ENCODE measurements around the gene ZNF148. TPM values are rescaled to one million over a fixed set of nuclear protein-coding genes. Genes with fewer than 3 reads are reported as not detected.
A peak's percentile ranks its signal among the peaks of the same experiment; 100 is the strongest.

Gene ZNF148, protein sequence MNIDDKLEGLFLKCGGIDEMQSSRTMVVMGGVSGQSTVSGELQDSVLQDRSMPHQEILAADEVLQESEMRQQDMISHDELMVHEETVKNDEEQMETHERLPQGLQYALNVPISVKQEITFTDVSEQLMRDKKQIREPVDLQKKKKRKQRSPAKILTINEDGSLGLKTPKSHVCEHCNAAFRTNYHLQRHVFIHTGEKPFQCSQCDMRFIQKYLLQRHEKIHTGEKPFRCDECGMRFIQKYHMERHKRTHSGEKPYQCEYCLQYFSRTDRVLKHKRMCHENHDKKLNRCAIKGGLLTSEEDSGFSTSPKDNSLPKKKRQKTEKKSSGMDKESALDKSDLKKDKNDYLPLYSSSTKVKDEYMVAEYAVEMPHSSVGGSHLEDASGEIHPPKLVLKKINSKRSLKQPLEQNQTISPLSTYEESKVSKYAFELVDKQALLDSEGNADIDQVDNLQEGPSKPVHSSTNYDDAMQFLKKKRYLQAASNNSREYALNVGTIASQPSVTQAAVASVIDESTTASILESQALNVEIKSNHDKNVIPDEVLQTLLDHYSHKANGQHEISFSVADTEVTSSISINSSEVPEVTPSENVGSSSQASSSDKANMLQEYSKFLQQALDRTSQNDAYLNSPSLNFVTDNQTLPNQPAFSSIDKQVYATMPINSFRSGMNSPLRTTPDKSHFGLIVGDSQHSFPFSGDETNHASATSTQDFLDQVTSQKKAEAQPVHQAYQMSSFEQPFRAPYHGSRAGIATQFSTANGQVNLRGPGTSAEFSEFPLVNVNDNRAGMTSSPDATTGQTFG
- total RNA-seq = 38.1 and 38.3 TPM in 2 replicates
- long read RNA-seq, full-length matches to known transcripts = 39 of 52 reads
- long read RNA-seq, partial matches to known transcripts = 6 of 52 reads
- long read RNA-seq, other reads (novel, unspliced or antisense) = 7 of 52 reads

DNA sequence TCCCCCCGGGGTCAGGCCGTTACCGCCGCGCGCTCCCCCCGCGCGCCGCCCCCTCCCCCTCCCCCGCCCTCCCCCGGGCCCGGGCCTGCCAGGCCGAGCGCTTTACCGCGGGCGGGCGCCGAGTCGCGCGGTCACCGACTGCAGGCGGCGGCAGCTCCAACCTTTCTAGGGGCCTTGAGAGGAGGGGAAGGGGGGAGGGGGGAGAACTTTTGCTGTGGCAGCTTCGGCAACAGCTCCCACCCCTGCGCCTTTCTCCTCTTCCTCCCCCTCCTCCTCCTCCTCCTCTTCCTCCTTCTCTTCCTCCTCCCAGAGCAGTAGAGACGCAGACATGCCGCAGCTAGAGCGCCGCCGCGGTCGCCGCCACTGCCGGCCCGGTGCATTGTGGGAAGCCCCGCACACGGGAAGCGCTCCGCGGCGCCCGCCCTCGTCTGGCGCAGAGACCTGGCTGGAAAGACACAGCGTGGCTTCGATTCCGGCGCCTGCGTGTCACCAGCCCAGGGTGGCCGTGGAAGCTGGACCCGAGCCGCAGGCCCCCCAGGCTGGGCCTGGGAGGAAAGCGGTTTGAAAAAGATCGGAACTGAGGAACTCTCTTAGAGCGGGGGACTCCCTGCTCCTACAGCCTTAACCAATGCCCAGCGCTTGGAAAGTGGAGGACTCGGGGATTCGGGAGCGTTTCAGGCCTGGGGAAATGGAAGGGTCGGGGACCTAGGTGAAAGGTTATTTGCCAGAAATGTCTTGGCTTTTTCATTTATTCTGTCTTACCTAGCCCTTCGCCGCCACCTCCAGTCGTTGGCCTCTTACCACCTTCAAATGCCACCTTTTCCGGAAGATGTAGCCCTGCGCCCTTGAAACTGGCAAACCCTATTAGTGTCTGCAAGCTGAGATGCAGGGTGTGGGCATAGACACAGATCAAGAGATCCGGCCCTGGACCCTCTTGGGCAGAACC lies at the start of gene ZNF148:
ZNF148 (minus strand) TSS at position 330 of the 946 bp plus-strand sequence. CDS start 61,685 bp downstream, outside the sequence.
- H3K36me3 Mint-ChIP-seq (ENCODE audit: low read depth) = peaks cover 4% of the 10 kb centered on the region
- peak within 1 kb of the TSS; percentile 95 for H3K4me3 Mint-ChIP-seq
- H3K27ac Mint-ChIP-seq (ENCODE audit: unreplicated experiment) = peak within 1 kb of the TSS; percentile 94
- peak; percentile 87 for DNase-seq (ENCODE audit: low read depth, low spot score)
- peaks cover 34% of the 10 kb centered on the region for H3K4me1 Mint-ChIP-seq
- peaks cover under 1% of the 10 kb centered on the region for H3K9me3 Mint-ChIP-seq
- H3K27me3 Mint-ChIP-seq (ENCODE audit: low read depth) = peaks cover 4% of the 10 kb centered on the region
- TF ChIP-seq, protein P1, sequence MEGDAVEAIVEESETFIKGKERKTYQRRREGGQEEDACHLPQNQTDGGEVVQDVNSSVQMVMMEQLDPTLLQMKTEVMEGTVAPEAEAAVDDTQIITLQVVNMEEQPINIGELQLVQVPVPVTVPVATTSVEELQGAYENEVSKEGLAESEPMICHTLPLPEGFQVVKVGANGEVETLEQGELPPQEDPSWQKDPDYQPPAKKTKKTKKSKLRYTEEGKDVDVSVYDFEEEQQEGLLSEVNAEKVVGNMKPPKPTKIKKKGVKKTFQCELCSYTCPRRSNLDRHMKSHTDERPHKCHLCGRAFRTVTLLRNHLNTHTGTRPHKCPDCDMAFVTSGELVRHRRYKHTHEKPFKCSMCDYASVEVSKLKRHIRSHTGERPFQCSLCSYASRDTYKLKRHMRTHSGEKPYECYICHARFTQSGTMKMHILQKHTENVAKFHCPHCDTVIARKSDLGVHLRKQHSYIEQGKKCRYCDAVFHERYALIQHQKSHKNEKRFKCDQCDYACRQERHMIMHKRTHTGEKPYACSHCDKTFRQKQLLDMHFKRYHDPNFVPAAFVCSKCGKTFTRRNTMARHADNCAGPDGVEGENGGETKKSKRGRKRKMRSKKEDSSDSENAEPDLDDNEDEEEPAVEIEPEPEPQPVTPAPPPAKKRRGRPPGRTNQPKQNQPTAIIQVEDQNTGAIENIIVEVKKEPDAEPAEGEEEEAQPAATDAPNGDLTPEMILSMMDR (conservative IDR thresholded peaks at IDR 0.05) = no peak

DNA sequence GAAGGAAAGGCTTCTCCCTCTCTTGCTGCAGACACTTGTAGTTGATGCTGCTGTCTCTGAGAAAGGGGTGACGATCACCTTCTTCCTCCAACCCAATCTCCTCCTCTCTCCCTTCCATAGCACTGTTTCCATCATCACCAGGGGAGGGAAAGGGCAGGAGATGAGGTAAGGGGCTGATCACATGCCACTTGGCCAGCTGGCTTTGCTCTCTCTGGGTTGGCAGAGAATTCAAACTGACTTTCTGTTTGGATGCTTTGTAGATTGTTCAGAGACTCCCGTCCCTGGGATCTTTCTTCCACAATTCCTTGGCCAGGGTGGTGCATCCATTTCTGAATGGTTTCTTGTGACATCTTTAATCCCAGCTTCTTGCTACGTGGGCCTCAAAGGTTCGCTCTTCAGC lies 43.2 kb upstream of the ZNF148 start:
- Mint-ChIP-seq H3K36me3 (ENCODE audit: low read depth) (peaks cover 4% of the 10 kb centered on the region), H3K9me3 (peaks cover 4% of the 10 kb centered on the region), H3K27ac (ENCODE audit: unreplicated experiment) (peak overlapping the region; percentile 50), H3K27me3 (ENCODE audit: low read depth) (peaks cover 2% of the 10 kb centered on the region), H3K4me1 (no peaks in the 10 kb centered on the region), H3K4me3 (no peak overlapping the region)
- no peak for DNase-seq (ENCODE audit: low read depth, low spot score)
- TF ChIP-seq, protein P1 (conservative IDR thresholded peaks at IDR 0.05) = no peak

DNA sequence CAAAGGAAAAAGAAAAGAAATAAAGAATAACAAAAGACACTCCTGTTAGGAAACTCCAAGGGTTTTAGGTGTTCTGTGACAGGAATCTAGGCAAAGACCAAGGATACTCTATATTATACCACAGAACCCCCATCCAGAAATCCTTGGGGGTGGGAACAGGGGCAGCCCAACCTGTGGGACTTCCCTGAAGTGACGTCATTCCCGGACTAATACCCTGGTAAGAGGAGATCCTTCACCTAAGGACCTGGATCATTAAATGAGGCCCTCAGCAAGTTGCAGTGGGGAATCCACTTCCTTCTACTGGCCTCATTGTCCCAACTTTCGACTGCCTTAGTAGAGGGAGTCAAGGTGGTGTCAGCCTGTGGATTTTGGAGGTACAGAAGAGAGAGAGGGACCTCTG lies 41.1 kb upstream of the ZNF148 start:
- no peaks in the 10 kb centered on the region for H3K4me1 Mint-ChIP-seq
- H3K4me3 Mint-ChIP-seq = no peak overlapping the region
- no peak overlapping the region for H3K27ac Mint-ChIP-seq (ENCODE audit: unreplicated experiment)
- DNase-seq (ENCODE audit: low read depth, low spot score) = no peak
- TF ChIP-seq, protein P1 (conservative IDR thresholded peaks at IDR 0.05) = no peak
- H3K9me3 Mint-ChIP-seq = peaks cover 4% of the 10 kb centered on the region
- peaks cover 10% of the 10 kb centered on the region for H3K27me3 Mint-ChIP-seq (ENCODE audit: low read depth)
- peaks cover 4% of the 10 kb centered on the region for H3K36me3 Mint-ChIP-seq (ENCODE audit: low read depth)

DNA sequence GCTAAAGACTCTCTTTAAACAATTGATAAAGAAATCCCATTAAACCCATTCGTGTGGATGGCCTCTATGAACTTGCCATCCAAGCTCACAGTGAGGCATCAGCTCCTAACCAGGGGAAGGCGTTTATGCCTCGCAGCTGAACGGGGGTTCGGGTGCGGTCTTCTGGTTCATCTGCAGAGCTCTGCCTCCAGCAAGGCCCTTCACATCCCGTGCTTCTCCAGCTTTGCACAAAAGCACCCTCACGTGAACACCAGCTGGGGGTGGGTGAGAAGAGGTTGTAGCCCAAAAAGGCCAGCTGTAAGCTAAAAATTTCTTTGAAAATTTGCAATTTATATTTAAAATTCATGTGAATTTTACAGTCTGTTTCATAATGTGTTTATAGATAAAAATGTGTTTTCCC lies 39.5 kb upstream of the ZNF148 start:
- Mint-ChIP-seq H3K4me3 (no peak overlapping the region), H3K27me3 (ENCODE audit: low read depth) (peaks cover 14% of the 10 kb centered on the region), H3K27ac (ENCODE audit: unreplicated experiment) (no peak overlapping the region), H3K4me1 (no peaks in the 10 kb centered on the region), H3K9me3 (peaks cover 2% of the 10 kb centered on the region), H3K36me3 (ENCODE audit: low read depth) (peaks cover 2% of the 10 kb centered on the region)
- TF ChIP-seq, protein P1 (conservative IDR thresholded peaks at IDR 0.05) = no peak
- no peak for DNase-seq (ENCODE audit: low read depth, low spot score)

DNA sequence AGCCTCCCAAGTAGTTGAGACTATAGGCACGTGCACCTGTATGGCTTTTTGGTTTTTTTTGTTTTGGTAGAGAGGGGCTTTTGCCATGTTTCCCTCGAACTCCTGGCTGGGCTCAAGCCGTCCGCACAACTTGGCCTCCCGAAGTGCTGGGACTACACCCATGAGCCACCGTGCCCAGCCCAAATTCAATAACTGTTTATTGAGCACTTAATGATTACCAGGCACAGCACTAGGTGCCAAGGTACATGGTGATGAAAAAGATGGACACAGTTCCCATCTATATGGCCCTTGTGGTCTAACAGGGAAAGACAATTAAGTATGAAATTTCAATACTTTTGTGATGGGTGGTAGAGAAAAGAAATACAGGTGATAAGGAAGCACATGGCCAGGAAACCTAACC lies 35.8 kb upstream of the ZNF148 start:
- Mint-ChIP-seq H3K4me1 (no peaks in the 10 kb centered on the region), H3K4me3 (no peak overlapping the region), H3K27me3 (ENCODE audit: low read depth) (peaks cover 16% of the 10 kb centered on the region), H3K9me3 (peaks cover 3% of the 10 kb centered on the region), H3K36me3 (ENCODE audit: low read depth) (no peaks in the 10 kb centered on the region), H3K27ac (ENCODE audit: unreplicated experiment) (no peak overlapping the region)
- TF ChIP-seq, protein P1 (conservative IDR thresholded peaks at IDR 0.05) = no peak
- DNase-seq (ENCODE audit: low read depth, low spot score) = no peak

Measured in neural crest cell (in vitro differentiated cells).